ENCODE results near the gene KIAA0513.
A peak's percentile ranks its signal among the peaks of the same experiment; 100 is the strongest.
"Not testable (repeated sequence)": the region's sequence is repeated elsewhere in the genome, so short reads cannot be mapped to it uniquely, and the experiment has no call there.

KIAA0513 gene

DNA sequence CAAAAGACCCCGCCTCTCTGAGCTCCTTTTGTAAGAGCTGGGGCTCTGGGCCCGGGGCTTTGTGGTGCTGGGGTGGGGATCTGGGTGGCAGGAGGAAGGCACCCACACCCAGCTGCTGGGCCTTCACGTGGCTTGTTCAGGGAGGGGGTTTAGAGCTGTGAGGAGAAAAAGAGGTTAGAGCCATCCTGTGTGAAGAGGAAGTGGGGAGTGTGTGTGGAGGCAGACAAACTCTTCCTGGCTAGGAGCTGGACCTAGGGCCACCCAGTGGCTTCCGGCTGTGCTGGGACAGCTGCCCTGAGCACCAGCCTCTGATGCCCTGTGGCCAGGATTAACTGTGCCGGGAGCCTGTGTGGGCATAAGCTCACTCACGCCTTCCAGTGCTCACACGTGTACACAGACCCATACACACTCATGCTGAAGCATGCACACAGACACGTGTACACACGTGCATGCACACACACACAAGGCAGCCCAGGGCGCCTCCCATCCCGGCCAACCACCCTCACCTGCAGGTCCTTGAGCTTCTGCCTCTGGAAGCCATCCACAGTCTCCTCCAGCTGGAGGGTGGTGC is 77.3 kb downstream of the KIAA0513 start:
- no peak for DNase-seq (ENCODE audit: low read depth in 4 of 4, low spot score in 1 of 4)

DNA sequence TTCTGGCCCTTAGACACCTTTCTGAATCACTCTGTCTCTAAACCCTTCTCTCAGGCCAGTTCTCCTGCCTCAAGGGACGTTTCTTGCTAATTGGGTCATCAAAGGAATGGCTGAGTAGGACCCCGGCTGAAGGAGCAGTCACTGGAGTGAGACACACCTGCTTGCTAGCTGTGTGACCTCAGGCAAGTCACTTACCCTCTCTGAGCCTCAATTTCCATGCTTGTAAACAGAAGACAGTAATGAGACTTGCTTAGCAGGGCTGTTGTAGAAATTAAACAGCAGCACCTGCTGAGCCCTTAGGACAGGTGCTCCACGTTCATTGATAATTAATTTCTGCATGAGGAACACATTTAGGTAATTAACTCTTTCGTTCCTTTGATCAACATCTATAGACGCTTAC is 77.9 kb downstream of the KIAA0513 start:
- no peak for DNase-seq (ENCODE audit: low read depth in 4 of 4, low spot score in 1 of 4)

DNA sequence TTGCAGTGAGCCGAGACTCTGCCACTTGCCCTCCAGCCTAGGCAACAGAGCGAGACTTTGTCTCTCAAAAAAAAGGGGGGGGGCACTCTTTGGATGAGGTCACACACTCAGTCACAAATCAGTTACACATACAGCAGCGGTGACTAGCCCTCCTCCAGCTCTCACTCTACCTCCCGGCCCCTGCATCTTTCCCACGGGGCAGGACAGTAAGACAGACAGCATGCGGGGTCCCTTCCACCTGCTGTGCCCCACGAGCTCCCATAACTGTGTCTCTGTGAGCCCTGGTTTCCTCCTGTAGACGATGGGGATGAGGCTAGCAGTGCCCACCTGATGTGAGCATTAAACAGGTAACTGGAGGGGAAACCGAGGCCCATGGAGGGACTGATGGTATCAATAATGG is 79.5 kb downstream of the KIAA0513 start:
- DNase-seq (ENCODE audit: low read depth in 4 of 4, low spot score in 1 of 4): no peak

DNA sequence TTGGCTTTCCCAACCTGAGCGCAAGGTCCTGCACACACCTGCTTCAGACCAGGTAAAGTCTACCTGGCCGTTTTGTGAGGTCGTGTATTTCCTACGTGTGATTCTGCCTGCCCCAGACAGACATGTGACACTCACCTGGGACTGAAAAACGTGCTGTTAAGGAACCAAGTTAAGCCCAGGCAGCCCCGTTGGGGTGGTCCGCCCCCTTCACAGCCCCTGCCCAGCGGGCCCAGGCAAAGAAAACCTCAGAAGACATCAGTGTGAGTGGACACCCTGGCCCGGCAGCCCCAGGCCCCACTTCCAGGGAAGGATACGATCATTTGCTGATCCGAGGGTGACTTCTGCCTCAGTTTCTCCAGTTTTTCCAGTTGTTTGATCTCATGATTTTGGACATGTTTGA is 79.9 kb downstream of the KIAA0513 start:
- no peak for DNase-seq (ENCODE audit: low read depth in 4 of 4, low spot score in 1 of 4)

DNA sequence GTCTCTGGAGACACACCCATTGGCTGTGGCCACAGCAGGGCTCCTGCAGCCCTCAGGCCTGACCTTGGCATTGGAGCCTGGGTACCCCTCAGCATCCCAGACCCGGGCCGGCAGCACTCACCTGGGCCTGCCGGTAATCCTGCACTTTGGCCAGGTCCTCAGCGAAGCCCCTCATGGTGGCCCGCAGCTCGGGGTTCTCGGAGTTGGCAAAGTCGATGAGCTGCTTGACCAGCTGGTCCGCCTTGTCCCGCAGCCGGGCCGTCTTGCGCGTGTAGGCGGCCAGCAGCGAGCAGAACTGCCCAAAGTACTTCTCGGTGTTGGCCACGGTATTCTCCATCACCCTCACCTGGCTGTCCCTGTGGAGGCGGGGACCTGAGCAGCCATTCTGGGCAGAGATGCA is 82.5 kb downstream of the KIAA0513 start:
- no peak for DNase-seq (ENCODE audit: low read depth in 4 of 4, low spot score in 1 of 4)

DNA sequence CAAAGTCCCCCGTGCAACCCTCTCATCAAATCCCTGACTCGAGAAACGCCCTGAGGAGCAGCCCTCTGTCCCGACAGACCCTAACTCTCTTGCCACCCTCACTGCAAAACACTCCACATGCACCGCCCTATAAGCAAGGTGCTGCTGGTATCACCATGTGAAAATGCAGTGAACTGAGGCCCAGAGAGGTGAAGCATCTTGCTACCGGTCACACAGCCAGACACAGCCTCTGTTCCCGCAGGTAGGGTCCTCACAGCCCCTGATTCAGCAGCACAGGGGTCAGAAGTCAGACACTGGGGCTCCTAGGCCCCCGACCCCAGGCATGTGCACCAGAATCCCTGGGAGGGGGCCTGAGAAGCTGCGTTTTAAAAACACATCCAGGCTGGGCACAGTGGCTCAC is 83.6 kb downstream of the KIAA0513 start:
- DNase-seq (ENCODE audit: low read depth in 4 of 4, low spot score in 1 of 4): no peak

DNA sequence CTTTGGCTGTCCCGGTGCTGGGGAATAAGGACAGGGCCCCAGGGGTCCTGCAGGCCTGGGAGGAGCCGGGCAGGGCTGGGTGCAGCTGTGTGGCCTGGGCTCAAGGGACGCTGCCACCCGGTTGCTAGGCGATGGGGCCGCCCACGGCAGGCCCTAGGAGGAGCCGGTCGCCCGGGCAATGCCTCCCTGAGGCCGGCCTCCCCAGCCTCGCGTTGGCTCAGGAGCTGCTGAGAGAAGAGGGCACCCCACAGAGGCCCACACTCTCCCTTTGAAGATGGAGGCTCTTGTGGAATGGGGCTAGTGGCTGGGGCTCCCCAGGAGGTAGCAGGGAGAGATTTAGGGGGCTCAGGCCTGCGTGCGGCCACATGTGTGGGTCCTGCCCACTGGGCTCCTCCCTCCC is 84.8 kb downstream of the KIAA0513 start, which contains the start of gene CIBAR2:
CIBAR2 (minus strand) TSS at position 109 of the 400 bp plus-strand sequence. CDS start 120 bp downstream, outside the sequence.
- DNase-seq (ENCODE audit: low read depth in 4 of 4, low spot score in 1 of 4): no peak

DNA sequence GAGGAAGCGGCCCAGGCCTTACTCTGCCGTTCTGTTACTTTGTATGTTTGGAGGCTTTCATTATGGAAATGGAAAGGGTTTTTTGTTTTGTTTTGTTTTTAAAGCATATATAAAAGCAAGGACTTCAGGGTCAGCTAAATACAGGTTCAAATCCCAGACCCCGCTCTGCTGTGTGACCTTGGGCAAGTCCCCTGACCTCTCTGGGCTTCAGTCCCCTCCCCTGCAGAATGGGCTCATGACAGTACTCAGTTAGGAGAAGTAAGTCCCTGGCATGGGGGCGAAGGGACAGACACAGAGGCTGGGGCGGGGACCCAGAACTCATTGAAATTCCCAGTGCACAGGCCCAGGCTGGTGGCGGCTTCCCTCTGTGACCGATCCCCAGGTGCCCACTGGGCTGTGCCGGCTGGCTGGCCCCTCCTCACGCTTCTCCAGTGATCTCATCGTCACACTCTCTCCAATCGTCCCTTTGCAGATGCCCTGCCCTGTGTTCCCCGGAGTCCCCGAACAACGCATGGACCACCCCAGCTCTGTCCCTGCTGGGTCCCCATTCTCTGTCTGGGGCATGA is 85.7 kb downstream of the KIAA0513 start:
- no peak for DNase-seq (ENCODE audit: low read depth in 4 of 4, low spot score in 1 of 4)

DNA sequence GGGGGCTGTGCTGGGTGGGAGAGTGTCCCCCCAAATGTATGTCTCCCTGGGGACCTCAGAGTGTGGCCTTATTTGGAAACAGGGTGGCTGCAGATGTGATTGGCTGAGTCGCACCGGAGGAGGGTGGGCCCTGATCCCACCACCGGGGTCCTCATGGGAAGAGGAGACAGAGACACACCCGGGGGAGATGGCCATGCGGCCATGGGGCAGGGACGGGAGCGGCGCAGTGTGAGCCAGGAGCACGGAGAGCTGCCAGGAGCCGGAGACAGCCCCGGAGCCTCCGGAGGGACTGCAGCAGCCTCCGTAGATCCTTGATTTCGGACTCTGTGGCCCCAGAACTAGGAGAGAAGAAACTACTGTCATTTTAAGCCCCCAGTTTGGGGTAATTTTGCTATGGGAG is 86.3 kb downstream of the KIAA0513 start:
- no peak for DNase-seq (ENCODE audit: low read depth in 4 of 4, low spot score in 1 of 4)

DNA sequence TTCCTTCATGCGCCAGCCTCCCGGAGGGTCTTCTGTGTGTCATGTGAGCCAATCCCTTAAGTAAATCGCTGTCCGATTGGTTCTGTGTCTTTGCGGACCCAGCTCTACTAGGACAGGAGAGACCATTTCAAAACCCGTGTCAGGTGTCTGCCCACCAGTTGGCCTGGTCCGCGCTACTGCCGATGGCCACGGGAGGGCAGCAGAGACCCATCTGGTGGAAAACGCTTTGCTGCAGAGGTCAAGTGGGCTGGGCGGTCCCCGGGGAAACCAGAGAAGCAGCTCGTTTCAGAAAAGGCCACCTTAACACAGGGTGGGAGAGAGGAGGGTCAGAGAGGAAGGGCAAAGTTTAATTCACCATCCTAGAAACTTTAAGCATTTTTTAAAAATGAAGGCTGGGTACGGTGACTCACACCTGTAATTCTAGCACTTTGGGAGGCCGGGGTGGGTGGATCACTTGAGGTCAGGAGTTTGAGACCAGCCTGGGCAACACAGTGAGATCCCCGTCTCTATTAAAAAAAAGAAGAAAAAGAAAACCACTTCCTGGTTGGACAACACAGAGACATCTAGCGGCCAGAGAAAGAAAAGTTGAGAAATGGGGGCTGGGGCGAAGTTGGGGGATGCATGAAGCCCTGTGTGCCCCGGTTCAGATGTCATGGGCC is 87.4 kb downstream of the KIAA0513 start:
- DNase-seq (ENCODE audit: low read depth in 4 of 4, low spot score in 1 of 4): peak; percentile 56 to 82 (median 76)

DNA sequence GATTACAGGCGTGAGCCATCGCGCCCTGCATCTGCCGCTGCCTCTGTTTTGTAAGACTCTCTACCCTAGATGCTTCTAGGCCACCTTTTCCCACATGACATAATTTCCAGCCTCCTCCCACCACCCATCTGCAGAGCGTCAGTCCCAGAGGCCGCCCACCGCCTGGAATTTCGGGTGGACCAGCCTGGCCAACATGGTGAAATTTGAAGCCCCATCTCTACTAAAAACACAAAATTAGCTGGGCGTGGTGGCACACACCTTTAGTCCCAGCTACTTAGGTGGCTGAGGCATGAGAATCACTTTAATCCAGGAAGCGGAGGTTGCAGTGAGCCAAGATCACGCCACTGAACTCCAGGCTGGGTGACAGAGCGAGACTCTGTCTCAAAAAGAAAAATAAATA is 89.8 kb downstream of the KIAA0513 start:
- no peak for DNase-seq (ENCODE audit: low read depth in 4 of 4, low spot score in 1 of 4)

DNA sequence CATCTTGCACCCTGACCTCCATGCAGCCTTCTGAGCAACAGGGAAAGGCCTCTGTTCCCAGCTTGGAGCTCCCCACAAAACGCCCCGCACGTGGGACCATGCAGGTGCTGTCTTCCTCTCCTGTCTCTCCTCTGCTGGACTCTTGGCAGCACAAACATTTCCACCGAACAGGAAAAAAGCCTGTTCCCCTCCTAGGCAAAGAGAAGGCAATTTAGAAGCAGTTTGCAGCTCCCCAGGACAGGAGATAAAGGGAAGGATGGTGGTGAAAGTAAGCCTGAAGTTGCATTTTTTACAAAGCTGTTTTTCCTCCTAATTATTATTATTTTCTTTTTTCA is 92.4 kb downstream of the KIAA0513 start:
- DNase-seq (ENCODE audit: low read depth in 4 of 4, low spot score in 1 of 4): no peak

DNA sequence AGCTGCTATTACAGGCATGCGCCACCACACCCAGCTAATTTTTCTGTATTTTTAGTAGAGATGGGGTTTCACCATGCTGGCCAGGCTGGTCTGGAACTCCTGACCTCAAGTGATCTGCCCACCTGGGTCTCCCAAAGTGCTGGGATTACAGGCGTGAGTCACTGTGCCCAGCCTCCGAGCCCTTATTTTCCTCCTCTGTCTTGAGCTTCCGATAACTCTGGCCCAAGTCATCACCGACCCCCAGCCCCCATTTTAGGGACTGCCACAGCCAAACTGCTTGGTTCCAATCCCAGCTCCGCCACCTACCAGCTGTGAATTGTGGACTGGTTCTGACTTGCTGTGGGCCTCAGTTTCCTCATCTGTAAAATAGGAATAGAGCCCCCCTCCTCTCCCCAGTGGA is 95.8 kb downstream of the KIAA0513 start:
- not testable (repeated sequence) for DNase-seq (ENCODE audit: low read depth in 4 of 4, low spot score in 1 of 4)

DNA sequence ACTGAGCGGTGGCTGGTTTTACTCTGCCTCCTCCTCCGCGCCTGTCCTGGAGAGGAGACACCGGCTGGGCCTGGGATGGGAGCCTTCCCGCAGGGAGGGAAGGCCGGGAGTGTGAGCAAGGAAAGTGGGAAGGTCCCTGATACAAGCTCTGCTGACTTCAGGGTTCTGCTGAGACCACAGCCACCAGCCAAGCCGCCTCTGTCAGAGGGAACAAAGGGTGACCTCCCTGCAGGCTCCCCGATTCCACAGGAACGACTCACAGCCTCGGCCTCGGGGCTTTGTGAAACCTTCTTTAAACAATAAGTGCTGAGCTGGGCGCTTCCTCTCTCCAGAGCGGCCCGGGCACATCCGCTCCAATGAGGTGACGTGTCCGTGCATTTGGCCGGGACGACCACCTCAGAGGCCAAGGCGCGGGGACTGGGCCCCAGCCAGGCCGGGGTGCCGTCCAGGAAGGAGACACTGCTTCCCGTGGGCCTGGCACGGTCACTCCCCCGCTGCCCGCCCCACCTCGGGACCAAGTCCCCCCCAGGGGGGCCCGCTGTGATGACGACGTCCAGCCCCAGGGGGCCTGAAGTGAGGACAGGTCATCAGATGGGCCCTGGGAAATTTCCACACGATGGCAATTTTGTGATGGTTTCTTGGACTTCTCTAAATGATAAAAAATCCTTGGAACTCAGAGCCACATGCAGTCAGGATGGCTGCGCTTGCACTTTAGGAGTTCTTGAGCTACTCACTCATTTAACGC is 96.5 kb downstream of the KIAA0513 start:
- DNase-seq (ENCODE audit: low read depth in 4 of 4, low spot score in 1 of 4): no peak

DNA sequence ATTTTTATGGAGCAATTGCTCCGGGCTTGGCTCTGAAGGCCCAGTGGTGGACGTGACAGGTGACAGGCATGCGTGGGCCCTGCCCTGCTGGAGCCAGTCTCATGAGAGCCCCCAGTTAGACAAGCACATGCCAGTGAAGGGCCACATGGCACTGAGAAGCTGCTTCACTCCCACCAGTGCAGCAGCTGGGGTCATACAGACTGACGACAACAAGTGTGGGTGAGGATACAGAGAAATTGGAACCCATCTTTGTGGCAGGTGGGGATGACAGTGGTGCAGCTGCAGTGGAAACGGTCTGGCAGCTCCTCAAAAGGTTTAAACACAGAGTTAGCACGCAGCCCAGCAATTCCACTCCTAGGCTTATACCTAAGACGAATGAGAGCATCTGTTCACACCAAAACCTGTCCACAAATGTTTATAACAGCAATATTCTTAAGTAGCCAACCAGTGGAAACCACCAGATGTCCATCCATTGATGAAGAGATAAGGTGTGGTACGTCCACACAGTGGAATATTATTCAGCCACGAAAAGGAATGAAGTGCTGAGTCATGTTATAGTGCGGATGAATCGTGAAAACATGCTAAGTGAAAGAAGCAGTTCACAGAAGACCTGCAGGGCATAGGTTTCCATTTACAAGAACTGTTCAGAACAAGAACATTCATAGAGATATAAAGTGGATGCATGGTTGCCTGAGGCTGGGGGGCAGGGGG is 97.2 kb downstream of the KIAA0513 start:
- DNase-seq (ENCODE audit: low read depth in 4 of 4, low spot score in 1 of 4): no peak

DNA sequence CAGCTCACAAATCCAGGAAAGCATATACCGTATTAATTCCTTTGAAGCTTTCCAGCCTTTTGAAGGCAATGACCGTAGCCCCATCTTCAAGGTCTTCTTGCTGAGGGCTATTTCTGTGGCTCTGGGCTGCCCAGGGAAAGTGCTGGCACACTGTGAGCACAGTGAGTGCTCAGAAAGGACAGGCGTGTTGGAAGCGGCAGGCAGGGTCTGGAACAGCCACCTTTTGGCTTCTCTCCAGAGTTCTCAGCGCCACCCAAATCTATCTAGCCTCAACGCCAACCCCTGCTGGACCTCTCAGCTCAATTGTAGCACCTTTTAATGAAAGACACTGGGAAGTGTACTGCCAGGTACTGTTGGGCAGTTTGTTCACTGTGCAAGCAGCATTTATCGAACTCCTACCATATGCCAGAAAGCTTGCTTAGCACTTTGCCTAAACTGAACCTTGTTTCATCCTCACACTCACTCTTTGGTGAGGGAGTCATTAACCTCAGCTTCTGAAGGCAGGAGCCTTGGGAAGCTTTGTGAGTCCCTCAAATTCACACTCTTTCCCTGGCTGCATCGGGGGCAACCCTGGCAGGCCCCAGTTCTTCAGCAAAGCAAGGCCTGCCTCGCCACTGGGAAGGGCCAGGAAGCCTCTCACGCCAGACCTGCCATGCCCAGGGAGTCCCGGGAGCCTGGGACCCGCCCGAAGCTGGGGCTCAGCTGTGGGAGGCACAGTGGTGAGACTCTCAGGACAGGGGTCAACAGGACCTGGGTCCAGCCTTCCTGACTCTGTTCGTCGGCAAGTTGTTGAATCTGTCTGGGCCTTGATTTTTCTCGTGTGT is 98.2 kb downstream of the KIAA0513 start:
- no peak for DNase-seq (ENCODE audit: low read depth in 4 of 4, low spot score in 1 of 4)

DNA sequence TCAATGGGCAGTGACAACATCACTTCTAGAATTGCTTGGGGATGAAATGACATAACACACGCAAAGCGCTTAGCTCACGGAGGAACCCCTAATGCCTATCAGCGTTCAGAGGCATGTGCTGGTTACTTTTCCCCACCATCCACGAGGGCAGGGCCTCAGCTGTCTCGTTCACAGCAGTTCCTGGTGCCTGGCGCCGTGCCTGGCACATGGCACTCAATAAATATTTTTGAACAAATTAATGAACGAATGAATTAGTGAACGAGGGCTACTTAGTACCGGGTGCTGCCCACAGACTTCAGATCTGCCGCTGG is 98.8 kb downstream of the KIAA0513 start:
- no peak for DNase-seq (ENCODE audit: low read depth in 4 of 4, low spot score in 1 of 4)

DNA sequence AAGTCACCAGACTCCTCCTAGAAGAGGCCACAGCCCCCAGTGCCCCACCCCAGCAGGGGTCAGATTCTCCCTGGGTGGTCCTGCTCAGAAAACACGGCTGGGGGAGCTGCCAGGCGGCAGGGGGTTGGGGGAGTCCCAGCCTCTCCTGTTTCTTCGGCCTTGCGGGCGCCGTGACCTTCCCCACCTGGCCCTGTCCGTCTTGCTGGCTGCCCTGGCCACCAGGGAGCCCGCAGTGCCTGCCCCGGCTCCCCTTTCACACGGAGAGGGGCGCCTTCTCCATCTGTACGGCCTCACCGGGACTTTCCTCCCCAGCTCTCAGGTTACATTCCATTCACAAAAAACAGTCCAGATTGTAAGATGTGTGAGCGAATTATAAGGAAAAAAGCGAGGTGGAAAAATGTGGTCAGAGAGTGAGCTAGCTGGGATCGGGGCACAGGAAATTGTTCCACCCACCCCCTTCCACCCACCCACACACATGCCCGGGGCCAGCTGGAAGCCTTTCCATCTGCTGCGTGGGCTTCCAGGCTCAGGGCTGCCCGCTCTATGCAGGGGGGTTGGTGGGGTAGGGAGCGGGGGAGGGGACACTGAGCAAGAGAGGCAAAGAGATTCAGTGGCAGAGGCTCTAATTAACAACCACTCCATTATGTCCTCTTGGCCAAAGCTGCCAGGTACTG is 99.2 kb downstream of the KIAA0513 start:
- DNase-seq (ENCODE audit: low read depth in 4 of 4, low spot score in 1 of 4): peak in 1 of 4 experiments; percentile 36

DNA sequence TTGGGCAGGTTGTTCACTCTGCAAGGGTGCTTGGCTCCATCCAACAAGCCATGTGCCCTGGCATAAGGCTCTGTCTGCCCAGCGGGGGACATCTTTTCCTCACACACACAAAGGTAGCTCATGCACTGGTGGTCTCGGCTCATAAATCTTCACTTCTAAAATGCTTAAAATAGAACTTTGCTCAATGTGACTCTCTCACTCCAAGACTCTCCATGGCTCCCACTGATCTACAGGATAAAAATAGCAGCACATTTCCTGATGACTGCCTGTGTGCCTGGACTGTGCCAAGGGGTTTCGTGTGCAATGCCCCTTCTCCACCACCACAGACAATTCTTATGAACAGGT is 99.8 kb downstream of the KIAA0513 start:
- no peak for DNase-seq (ENCODE audit: low read depth in 4 of 4, low spot score in 1 of 4)

DNA sequence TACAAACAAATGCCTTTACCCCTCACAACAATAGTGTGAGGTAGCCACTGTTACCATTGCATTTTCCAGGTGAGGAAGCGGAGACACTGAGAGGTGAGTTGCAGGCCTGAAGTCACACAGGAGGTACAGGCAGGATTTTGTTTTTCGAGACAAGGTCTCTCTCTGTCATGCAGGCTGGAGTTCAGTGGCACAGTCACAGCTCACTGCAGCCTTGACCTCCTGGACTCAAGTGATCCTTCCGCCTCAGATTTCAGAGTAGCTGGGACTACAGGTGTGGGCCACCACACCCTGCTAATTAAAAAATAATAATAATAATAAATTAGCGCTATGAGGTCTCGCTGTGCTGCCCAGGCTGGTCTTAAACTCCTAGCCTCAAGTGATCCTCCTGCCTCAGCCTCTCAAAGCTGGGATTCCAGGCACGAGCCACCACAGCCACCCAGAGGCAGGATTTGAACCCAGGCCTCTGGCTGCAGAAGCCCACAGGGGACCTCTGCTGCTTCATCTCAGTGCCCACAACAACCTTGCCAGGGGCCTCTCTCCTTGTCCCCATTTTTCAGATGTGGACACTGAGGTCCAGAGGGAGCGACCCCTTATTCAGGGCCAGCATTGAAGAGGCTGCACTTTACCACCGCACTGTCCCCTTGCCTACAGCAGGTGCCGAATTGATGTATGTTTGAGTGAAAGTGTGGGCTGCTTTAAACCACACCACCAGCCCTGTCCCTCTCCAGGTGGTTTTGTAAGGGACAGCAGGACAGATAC is 100.7 kb downstream of the KIAA0513 start:
- no peak for DNase-seq (ENCODE audit: low read depth in 4 of 4, low spot score in 1 of 4)
